OCI-LY7 (cell line): ENCODE results near the gene NCAN.

Source experiments
- EZH2phosphoT487 ChIP-seq: fragments of 200-600 bp; sonication (generic); IDR thresholded peaks from 2 replicates; pipeline ENCODE4 v1.6.1; 2018; ENCODE audit warnings: low read depth, borderline replicate concordance, mild to moderate bottlenecking, mixed run types, antibody characterized with exemption, low read length, moderate library complexity, mixed read lengths
- TF ChIP-seq, protein P1 (sequence below): fragments of 200-600 bp; sonication (generic); conservative IDR thresholded peaks from 2 replicates; pipeline ENCODE4 v1.5.1; 2014; ENCODE audit warnings: mild to moderate bottlenecking, antibody characterized with exemption, low read length, moderate library complexity, mixed read lengths

DNA sequence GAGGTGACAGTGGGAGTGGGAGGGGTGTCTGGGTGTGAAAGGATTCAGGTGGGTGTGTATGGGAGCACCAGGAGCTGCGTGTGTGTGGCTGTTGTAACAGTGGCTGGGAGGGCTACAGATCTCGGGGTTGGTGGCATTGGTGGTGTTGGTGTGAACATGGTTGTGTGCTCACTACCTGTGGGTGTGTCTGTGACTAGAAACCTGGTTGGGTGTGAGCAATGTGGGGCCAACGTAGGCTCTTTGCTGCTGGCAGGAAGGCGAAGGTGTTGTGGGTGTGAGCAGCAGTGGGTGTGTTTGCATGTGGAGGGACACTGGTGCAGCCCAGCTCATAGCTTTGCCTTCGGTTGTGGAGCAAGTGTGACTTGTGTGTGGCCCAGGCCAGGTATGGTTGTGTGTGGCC, 4.8 kb upstream of the NCAN start:
- TF ChIP-seq, protein P1, sequence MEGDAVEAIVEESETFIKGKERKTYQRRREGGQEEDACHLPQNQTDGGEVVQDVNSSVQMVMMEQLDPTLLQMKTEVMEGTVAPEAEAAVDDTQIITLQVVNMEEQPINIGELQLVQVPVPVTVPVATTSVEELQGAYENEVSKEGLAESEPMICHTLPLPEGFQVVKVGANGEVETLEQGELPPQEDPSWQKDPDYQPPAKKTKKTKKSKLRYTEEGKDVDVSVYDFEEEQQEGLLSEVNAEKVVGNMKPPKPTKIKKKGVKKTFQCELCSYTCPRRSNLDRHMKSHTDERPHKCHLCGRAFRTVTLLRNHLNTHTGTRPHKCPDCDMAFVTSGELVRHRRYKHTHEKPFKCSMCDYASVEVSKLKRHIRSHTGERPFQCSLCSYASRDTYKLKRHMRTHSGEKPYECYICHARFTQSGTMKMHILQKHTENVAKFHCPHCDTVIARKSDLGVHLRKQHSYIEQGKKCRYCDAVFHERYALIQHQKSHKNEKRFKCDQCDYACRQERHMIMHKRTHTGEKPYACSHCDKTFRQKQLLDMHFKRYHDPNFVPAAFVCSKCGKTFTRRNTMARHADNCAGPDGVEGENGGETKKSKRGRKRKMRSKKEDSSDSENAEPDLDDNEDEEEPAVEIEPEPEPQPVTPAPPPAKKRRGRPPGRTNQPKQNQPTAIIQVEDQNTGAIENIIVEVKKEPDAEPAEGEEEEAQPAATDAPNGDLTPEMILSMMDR = no peak
- TF ChIP-seq EZH2phosphoT487 = no peak
